ENCODE data around the gene AKAP13.

- TF ChIP-seq CTCF (IDR thresholded peaks at IDR 0.05) (no peak), EZH2phosphoT487 (IDR thresholded peaks at IDR 0.05) (no peak), EZH2 (IDR thresholded peaks at IDR 0.05) (no peak)
Measured at GRCh38 chr15:85429522-85429921, 49.1 kb downstream of the AKAP13 start.

Data from neural progenitor cell (in vitro differentiated cells).